MCF 10A (cell line): ENCODE data around the gene BRD2. TPM values are rescaled to one million over a fixed set of nuclear protein-coding genes. Genes with fewer than 3 reads are reported as not detected.

Experiments
- BruUV-seq: library from RNA; stranded (reverse); fragments of 400-500 nt; replicated peaks from 2 replicates; lab custom pipeline; 2021; lab: Mats Ljungman, UMichigan
- CTCF ChIA-PET: fragments of 300-600 bp; sonication (Branson Sonifier 250); formaldehyde crosslinking; extraction: SDS; loops from one replicate; lab custom pipeline; 2021; ENCODE audit warnings: antibody characterized with exemption, inconsistent platforms; lab: Yijun Ruan, JAX
- POLR2A ChIA-PET: fragments of 300-600, 350-650 bp; sonication (Branson Sonifier 250); formaldehyde crosslinking; extraction: SDS; loops from one replicate; lab custom pipeline; 2020; ENCODE audit warnings: antibody characterized with exemption, inconsistent platforms; lab: Yijun Ruan, JAX
- DNase-seq: peaks from one replicate; pipeline ENCODE4 v3.0.0-alpha.2; 2018; ENCODE audit not compliant: unreplicated experiment
- H3K27ac Mint-ChIP-seq: one replicate; pipeline ENCODE4 v1.8.0; 2022; ENCODE audit warnings: mild to moderate bottlenecking, low read depth, mixed read lengths; ENCODE audit not compliant: unreplicated experiment
- H3K27me3 Mint-ChIP-seq: one replicate; pipeline ENCODE4 v1.8.0; 2022; ENCODE audit warnings: mixed read lengths; ENCODE audit not compliant: insufficient read depth, unreplicated experiment
- H3K36me3 Mint-ChIP-seq: one replicate; pipeline ENCODE4 v1.8.0; 2022; ENCODE audit warnings: mild to moderate bottlenecking, moderate library complexity, mixed read lengths; ENCODE audit not compliant: insufficient read depth, unreplicated experiment
- H3K4me1 Mint-ChIP-seq: one replicate; pipeline ENCODE4 v1.8.0; 2022; ENCODE audit warnings: mixed read lengths; ENCODE audit not compliant: insufficient read depth, unreplicated experiment
- H3K4me3 Mint-ChIP-seq: one replicate; pipeline ENCODE4 v1.8.0; 2022; ENCODE audit warnings: mild to moderate bottlenecking, moderate library complexity, mixed read lengths; ENCODE audit not compliant: unreplicated experiment
- H3K9me3 Mint-ChIP-seq: one replicate; pipeline ENCODE4 v1.8.0; 2022; ENCODE audit warnings: mixed read lengths; ENCODE audit not compliant: unreplicated experiment
- CTCF ChIP-seq: fragments of 200-600 bp; IDR thresholded peaks from one replicate; pipeline ENCODE4 v1.8.0; 2022; ENCODE audit warnings: antibody characterized with exemption, mild to moderate bottlenecking; ENCODE audit not compliant: unreplicated experiment
- intact Hi-C: fragments of 100-400 bp; cut with micrococcal nuclease; formaldehyde crosslinking; loops from 2 replicates; pipeline ENCODE4 v1.14.1; 2022
- total RNA-seq: library from RNA; stranded (reverse); gene quantifications from 2 replicates; pipeline ENCODE4 v1.2.3, GENCODE V29; 2022

Gene BRD2
- total RNA-seq, 1 experiment from 2014 or later, result 223 TPM

- Mint-ChIP-seq H3K9me3 (no peaks in the 10 kb centered on the region), H3K4me3 (peak overlapping the region; percentile 90), H3K27ac (peak overlapping the region; percentile 99), H3K27me3 (no peaks in the 10 kb centered on the region), H3K36me3 (peaks cover 73% of the 10 kb centered on the region), H3K4me1 (peaks cover 33% of the 10 kb centered on the region)
- CTCF ChIA-PET, result interaction anchor here (1.0 to 6.2 kb wide), 9 partner anchors 12 to 134 kb away, joined by 3 to 59 read pairs (median 4); partner anchors contain the start of genes PSMB9, TAP1 and TAP2
- TSS peak; percentile 32 for BruUV-seq
- intact Hi-C loops, result no loop called here
- POLR2A ChIA-PET, result interaction anchor here (0.6 to 10.4 kb wide), 63 partner anchors 9 to 1431 kb away, joined by 3 to 245 read pairs (median 5); partner anchors contain the start of genes AGPAT1, ATF6B, B3GALT4 and C6orf47
- DNase-seq, result no peak
- no peak for TF ChIP-seq CTCF
Measured at GRCh38 chr6:32972353-32973143, 4.2 kb downstream of the BRD2 start.

- peak overlapping the region; percentile 90 for H3K4me3 Mint-ChIP-seq
- no TSS peak for BruUV-seq
- DNase-seq, result peak; percentile 60
- no peak for TF ChIP-seq CTCF
- ChIA-PET CTCF (interaction anchor here (0.8 to 4.2 kb wide), 4 partner anchors 11 to 135 kb away, joined by 3 to 35 read pairs (median 8); partner anchors contain the start of gene TAP2), POLR2A (interaction anchor here (0.6 to 10.4 kb wide), 37 partner anchors 10 to 1573 kb away, joined by 3 to 245 read pairs (median 5); partner anchors contain the start of genes B3GALT4, HLA-DMA, HLA-DMB and KIFC1)
- intact Hi-C loops, result loop anchor here (1.0 kb wide), 1 partner anchor 11 kb away; no protein-coding TSS in a partner anchor
- no peaks in the 10 kb centered on the region for H3K27me3 Mint-ChIP-seq
- H3K36me3 Mint-ChIP-seq, result peaks cover 81% of the 10 kb centered on the region
- H3K27ac Mint-ChIP-seq, result peak overlapping the region; percentile 99
- H3K4me1 Mint-ChIP-seq, result peaks cover 38% of the 10 kb centered on the region
- no peaks in the 10 kb centered on the region for H3K9me3 Mint-ChIP-seq
Measured at GRCh38 chr6:32973144-32974015, 5.0 kb downstream of the BRD2 start.

GRCh38 chr6:32974016-32974333, 5.6 kb downstream of the BRD2 start:
- no TSS peak for BruUV-seq
- ChIA-PET POLR2A (interaction anchor here (0.6 to 10.4 kb wide), 23 partner anchors 8 to 1574 kb away, joined by 3 to 245 read pairs (median 5); partner anchors contain the start of genes HLA-DMA, HLA-DMB, RING1 and RPS18), CTCF (interaction anchor here (0.8 to 4.2 kb wide), 5 partner anchors 11 to 136 kb away, joined by 3 to 35 read pairs (median 6); partner anchors contain the start of gene TAP2)
- peak; percentile 47 for DNase-seq
- TF ChIP-seq CTCF, result no peak
- Mint-ChIP-seq H3K27ac (peak overlapping the region; percentile 99), H3K4me3 (peak overlapping the region; percentile 90), H3K36me3 (peaks cover 87% of the 10 kb centered on the region), H3K9me3 (no peaks in the 10 kb centered on the region), H3K27me3 (no peaks in the 10 kb centered on the region), H3K4me1 (peaks cover 38% of the 10 kb centered on the region)
- intact Hi-C loops, result loop anchor here (1.0 kb wide), 1 partner anchor 10 kb away; no protein-coding TSS in a partner anchor
